PC-3 (cell line): ENCODE measurements around the gene MATN4.

ENCODE experiments used
- EZH2 ChIP-seq: fragments of 300-600 bp; sonication (generic); IDR thresholded peaks from one replicate; pipeline ENCODE4 v1.6.1; 2017; ENCODE audit warnings: antibody characterized with exemption, mild to moderate bottlenecking, low read length; ENCODE audit not compliant: unreplicated experiment
- TF ChIP-seq, protein P1 (sequence below): fragments of 300-600 bp; sonication (generic); conservative IDR thresholded peaks from 2 replicates; pipeline ENCODE4 v1.5.1; 2017; ENCODE audit warnings: antibody characterized with exemption, low read depth, mild to moderate bottlenecking, low read length

DNA sequence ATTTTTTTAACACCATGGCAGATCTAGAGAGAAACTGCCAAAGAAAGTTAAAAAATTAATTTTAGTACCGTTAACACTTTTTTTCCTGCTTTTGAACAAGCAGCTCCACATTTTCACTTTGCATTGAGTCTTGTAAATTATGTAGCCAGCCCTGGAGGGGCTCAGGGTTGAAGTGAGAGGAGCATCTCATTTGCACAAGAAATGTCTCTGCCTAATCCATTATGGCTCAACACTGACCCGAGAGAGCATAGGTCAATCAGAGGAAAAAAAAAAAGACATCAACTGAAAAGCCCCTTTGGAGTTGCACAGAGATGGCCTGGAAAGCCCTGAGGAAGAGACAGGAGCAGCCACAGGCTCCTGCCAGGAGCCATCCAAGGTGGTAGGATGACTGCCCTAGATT is 49.4 kb downstream of the MATN4 start:
- TF ChIP-seq, protein P1, sequence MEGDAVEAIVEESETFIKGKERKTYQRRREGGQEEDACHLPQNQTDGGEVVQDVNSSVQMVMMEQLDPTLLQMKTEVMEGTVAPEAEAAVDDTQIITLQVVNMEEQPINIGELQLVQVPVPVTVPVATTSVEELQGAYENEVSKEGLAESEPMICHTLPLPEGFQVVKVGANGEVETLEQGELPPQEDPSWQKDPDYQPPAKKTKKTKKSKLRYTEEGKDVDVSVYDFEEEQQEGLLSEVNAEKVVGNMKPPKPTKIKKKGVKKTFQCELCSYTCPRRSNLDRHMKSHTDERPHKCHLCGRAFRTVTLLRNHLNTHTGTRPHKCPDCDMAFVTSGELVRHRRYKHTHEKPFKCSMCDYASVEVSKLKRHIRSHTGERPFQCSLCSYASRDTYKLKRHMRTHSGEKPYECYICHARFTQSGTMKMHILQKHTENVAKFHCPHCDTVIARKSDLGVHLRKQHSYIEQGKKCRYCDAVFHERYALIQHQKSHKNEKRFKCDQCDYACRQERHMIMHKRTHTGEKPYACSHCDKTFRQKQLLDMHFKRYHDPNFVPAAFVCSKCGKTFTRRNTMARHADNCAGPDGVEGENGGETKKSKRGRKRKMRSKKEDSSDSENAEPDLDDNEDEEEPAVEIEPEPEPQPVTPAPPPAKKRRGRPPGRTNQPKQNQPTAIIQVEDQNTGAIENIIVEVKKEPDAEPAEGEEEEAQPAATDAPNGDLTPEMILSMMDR, result no peak
- TF ChIP-seq EZH2, result no peak
